NCI-H226 (cell line): Measurements from ENCODE around the gene PPFIBP2.
A peak's percentile ranks its signal among the peaks of the same experiment; 100 is the strongest.

ENCODE experiments used
- DNase-seq: peaks from one replicate; pipeline ENCODE4 v3.0.0-alpha.2; 2015

PPFIBP2 gene

GRCh38 chr11:7528514-7529049, 14.8 kb downstream of the PPFIBP2 start:
- no peak for DNase-seq

DNA sequence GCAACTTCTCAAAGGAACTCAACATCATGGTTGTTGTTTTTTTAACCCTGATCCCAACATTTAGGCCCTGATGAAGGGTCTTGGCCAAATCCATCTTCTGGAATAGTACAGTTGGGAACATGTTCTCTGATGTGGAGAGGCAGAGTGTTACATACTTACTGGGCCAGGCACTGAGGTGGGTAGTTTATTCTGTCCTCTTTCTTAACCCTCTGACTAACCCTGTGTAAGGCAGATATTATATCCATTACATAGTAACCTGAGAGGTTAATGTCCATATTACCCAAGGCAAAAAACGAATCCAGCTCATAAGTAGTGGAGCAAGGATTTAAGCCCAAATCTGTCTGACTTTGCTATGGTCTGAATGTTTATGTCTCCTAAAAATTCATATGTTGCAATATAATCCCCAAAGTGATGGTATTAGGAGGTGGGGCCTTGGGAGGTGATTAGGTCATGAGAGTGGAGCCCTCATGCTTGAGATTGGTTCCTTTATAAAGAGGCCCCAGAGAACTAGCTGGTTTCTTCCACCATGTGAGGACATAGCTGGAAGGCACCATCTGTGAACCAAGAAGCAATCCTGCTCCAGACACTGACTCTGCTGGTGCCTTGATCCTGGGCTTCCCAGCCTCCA, 16.3 kb downstream of the PPFIBP2 start:
- no peak for DNase-seq

DNA sequence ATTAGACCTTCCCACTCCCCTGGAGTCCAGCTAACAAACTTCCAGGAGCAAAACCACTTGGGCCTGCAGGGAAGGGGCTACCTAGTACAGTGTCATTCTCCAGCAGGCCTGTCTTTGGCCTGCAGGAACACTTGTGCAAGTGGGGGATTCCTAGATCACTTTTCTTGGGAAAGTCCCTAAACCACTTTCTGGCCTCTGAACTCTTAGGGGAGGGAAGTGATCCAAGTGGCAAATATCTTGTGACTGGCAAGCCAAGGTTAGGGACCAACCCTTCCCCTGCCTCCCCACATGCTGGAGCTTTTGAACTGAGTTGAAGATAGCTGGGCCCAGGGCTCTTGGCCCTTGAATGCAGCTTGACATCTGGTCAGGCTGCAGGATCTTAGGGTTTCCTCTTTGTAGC, 17.2 kb downstream of the PPFIBP2 start:
- DNase-seq: no peak

- no peak for DNase-seq
Measured at GRCh38 chr11:7532405-7533145, 18.8 kb downstream of the PPFIBP2 start.

- DNase-seq: no peak
Measured at GRCh38 chr11:7533199-7534041, 19.6 kb downstream of the PPFIBP2 start.

- no peak for DNase-seq
Measured at GRCh38 chr11:7534042-7534378, 20.2 kb downstream of the PPFIBP2 start.

DNA sequence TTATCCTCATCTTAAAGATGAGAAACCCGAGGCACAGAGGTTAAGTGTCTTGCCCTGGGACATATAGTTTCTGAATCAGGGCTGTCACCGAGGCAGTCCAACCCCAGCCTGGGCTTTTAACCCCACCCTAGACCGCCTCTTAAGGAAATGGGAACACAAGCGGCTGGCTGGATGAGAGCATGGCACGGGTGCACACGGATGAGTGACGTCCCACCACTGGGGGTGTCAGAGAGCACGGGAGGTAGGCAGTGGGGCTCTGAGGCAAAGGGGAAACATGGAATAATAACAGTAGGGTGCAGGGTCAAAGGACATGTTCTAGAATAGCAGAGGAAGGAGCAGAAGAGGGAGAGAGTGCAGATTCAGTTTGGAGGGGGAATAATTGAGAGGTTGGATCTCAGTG, 22.3 kb downstream of the PPFIBP2 start:
- DNase-seq: no peak

DNA sequence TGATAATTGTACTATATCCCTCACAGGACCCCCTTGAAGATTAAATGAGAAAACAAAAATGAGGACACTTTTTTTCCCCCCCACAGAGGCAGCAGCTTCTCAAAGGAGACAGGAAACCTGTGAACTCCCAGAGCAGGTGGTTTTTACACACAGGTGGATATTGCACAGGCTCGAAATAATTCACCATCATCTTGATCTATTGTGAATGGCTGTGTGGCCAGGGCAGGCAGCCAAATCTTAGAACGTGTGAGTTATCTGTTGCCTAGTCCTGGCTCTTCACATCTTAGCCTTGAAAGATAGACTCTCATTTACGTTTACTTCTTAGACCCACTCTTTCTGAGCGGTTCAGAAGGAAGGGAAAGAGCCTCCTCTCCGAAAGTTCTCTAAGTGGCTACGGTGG, 23.5 kb downstream of the PPFIBP2 start:
- no peak for DNase-seq

GRCh38 chr11:7538031-7538430, 24.2 kb downstream of the PPFIBP2 start:
- no peak for DNase-seq

GRCh38 chr11:7538466-7539454, 25.0 kb downstream of the PPFIBP2 start:
- DNase-seq: no peak

- no peak for DNase-seq
Measured at GRCh38 chr11:7540830-7541555, 27.2 kb downstream of the PPFIBP2 start.

- no peak for DNase-seq
Measured at GRCh38 chr11:7543302-7543701, 29.5 kb downstream of the PPFIBP2 start.

- no peak for DNase-seq
Measured at GRCh38 chr11:7544021-7544420, 30.2 kb downstream of the PPFIBP2 start.

DNA sequence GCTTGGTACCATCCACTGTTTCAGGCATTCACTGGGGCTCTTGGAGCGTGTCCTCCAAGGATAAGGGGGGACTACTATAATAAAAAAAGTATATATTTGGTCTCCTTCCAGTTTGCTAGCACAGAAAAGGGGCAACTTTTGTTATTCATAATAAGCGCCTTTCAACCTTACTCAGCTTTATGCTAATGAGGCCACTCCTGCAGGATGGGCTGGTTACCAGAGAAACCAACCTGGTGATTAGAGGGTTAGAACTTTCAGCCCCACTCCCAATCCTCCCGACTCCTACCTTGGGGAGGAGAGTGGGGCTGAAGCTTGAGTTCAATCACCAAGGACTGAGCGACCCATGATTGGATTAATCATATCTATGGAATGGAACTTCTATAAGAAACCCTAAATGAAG, 31.8 kb downstream of the PPFIBP2 start:
- no peak for DNase-seq

- peak; percentile 47 for DNase-seq
Measured at GRCh38 chr11:7546324-7546791, 32.6 kb downstream of the PPFIBP2 start.

DNA sequence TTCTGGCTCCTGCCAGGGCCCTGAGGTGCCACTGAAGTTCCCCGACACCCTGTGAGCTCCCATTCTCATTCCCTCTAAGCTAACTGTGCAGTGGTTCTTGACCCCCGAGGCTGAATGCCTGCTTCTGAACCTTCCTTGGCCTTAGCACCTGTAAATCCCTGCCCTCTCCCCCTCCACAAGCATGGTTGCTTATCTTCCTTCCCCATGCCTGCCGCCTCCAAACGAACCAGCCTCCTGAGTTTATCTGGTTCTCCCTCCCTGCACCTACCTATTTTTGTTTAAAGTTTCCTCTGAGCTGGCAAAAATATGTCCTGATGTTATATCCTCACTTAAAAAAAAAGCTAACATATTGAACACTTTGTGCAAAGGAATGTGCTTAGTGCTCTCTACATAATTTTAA, 33.9 kb downstream of the PPFIBP2 start:
- DNase-seq: no peak

GRCh38 chr11:7548659-7549274, 35.0 kb downstream of the PPFIBP2 start:
- no peak for DNase-seq

DNA sequence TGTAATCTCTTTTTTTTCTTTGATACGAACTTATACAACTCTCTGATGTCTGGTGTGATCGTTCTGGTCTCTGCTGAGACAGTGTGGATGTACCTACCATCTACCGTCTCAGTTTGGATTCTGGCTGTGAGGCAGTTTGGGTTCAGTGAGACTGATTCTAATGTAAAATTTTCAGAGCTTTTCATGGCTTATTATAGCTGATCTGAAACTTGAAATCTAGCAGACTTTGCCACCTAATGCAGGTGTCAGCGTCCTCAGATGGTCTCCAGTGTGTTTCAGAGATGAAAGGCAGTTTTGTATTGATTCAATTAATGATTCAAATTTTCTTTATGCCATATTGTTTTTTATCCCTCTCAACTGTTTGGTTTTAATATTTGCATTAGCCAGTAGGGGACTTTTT, 35.9 kb downstream of the PPFIBP2 start:
- no peak for DNase-seq

GRCh38 chr11:7551571-7551970, 37.8 kb downstream of the PPFIBP2 start:
- peak; percentile 77 for DNase-seq

DNA sequence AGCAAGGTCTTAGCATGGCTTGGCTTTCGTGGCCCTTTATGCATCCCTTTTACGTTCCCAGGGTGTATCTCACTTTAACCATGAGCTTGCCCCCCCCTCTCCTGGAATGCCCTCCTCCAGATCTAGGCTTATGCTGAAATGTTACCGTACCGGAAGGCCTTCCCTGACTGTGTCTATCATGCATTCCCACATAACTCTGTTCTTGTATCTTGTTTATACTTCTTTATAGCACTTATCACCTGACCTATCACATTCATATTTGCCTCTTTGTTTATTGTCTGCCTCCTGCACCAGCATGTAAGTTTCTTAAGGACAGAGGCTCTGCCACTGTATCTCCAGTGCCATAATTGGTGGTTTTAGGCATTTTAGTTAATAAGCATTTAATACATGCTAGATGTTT, 38.9 kb downstream of the PPFIBP2 start:
- DNase-seq: no peak

- no peak for DNase-seq
Measured at GRCh38 chr11:7555052-7555699, 41.4 kb downstream of the PPFIBP2 start.
